Measurements from ENCODE around the gene TRIM14.
"Not testable (repeated sequence)": the region's sequence is repeated elsewhere in the genome, so short reads cannot be mapped to it uniquely, and the experiment has no call there.

Gene TRIM14

DNA sequence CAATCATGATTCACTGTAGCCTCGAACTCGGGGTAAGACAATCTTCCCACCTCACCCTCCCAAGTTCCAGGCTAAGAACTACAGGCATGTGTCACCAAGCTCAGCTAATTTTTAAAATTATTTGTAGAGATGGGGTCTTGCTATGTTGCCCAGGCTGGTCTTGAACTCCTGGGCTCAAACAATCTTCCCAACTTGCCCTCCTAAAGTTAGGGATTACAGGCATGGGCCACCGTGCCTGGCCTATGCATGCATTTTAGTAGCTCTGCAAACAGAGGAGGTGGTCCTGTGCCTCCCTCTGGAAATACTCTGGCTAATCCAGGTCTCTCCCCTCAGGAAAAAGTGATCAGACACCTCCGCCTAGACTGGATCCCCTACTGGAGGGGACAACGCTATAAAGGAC is 21.5 kb upstream of the TRIM14 start:
- DNase-seq: no peak

DNA sequence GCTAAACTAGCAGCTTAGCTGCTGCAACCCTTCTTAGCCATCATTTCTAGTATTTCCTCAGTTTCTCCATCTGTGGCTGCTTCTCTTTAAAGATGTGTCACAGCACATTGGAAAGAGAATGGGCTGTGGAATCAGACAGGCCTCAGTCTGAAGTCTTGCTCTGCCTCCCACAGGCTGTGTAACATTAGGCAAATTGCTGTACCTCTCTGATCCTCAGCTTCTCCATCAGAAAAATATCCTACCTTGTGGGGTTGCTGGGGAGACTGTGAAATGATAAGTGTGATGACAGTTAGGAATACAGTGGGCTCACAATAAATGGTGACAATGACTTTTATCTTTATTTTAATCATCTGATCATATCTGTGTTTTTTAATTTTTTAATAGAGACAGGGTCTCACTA is 17.5 kb upstream of the TRIM14 start:
- DNase-seq: no peak

DNA sequence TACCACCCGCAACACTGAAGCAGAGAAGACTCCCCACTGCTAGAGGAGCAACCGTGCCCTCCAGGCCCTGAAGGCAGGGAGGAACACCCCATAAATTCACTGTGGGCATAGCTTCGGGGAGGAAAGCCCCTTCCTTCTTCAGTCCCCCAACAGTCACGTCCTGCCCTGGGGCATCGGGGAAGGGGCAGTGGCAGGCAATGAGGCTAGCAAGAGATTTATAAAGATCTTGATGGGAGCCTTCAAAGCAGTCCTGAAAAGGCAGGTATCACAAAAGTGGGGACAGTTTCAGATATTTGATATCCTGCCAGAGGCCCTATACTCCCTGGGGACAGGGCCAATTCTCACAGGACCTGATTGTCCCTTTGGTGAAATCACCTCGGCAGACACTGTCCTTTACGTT is 16.9 kb upstream of the TRIM14 start:
- DNase-seq: no peak

DNA sequence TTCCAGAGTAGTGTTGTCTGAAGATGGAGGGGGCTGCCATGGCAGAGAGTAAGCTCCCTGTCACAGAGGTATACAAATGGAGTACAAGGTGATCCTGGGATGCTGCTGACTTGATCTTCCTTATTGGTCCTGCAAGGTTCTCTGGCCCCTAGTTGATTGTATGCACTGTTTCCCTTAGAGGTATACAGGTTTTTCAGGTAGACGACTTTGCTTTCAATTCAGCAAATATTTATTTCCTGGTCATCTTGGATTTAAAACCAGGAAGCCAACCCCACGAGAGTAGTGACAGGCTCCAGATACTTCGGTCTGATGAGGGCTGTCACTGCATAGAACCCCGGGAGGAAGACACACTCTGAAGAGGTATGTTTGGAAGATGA is 16.5 kb upstream of the TRIM14 start:
- DNase-seq: no peak

DNA sequence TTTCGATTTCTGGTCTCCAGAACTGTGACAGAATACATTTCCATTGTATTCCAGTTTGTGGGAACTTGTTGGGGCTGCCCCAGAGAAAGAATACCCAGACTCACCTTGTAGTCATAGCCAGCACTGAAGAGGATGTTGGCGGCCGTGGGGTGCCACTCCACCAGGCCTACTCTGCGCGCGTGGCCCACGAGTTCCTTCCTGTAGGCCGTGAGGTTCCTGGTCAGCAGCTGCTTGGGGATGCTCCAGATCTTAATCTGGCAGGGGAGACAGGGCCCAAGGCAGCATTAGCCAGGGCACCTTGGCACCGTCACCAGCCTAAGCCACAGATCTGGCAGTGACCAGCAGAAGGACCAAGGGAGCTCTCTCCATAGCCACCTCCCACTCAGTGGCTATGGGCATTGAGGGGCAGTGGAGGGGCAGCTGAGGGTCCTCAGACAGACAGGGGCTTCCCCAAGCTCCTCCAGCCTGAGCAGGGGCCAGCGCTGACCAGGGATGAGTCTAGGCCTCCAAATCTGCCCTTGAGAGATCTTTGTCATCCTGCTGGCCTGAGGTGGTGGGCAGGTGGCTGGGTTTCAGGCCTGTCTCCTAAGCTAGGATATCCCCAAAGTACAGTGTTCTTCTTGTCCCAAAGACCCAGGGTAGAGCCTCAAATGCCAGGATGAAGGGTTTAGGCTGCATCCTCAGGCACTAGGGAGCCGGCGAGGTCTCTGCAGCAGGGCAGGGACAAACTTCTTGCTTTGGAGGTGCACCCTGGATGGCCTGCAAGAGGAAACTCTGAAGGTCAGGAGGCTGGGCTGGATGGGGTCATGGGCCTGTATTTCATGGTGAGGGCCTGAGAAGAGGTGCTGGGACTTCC is 15.9 kb upstream of the TRIM14 start:
- DNase-seq: no peak

DNA sequence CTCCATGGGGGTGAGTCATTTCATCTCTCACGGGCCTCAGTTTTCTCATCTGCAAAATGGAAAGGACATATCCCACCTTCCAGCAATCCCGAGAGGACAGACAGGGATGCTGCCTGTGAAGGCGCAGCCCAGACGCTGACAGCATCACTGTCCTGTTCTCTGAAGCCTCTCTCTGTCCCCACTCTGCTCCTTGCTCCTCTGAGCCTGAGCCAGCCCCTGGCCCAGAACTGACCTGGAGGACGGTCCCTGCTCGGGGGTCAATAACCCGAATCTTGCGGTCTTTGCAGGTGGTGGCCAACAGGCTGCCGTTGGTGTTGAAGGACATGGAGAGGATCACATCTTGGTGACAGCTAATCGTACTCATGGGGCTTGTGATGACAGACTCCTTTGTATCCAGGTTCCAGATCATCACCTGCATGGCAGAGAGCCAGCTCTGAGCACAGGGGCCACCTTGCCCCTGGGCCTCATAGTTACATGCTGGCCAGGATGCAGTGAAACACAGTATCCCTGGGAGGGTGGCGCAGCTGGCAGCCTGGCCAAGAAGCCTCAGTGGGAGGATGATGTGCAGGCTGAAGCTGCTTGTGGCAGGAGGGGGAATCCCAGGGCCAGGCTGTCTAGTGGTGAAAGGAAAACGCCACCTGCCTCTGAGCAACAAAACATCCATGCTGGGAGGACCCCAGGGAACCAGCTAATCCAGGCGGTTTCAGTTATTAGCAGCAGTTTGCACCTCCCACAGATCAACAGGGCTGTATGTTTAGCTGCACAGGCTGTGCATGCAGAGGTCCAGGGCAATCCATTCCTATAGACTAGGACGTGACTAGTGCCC is 14.0 kb upstream of the TRIM14 start:
- no peak for DNase-seq

DNA sequence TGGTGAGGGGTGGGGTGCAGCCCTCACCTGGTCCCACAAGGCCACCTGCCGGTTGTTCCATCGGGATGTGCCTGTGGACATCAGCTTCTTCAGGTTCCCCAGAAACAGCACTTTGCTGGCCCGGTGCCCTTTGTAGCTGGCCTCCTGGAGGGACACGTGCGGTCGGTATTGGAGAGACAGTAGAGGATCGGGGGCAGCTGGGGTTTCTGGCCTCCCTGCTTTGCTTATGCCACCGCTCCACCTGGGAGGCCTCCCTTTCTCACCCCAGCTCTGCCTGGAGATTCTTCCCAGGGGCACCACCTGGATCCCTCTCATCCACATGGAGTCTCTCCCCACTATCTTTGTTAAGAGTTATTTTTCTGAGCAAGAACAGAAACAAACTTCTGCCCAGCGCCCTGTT is 13.1 kb upstream of the TRIM14 start:
- no peak for DNase-seq

DNA sequence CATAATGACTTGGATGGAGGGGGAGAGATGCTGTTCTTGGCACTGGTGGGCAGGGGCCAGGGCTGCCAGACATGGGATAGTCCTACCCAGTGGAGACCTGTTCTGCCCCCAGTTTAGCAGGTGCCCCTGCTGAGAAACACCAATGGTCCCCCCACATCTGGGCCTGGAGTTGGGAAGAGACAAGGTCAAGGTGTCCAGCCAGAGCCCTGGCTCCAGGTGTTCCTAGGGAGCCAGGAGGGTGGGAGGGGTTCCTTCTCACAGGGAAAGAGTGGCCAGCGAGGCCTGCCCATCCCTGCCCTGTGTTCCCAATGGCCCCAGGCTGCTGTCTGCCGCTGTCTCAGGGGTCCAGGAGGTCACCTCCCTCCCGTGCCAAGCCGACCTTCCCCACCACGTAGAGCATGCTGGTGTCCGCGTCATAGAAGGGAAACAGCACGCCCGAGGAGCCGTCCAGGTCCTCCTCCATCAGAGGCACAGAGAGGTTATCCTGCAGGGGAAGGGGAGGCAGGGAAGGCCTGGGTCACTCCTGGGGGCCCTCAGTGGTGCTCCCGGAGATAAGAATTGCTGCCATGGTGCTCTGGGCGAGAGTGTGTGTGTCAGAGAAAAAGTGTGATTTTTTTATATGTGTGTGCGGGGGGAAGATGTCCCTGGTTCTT is 11.7 kb upstream of the TRIM14 start:
- no peak for DNase-seq

DNA sequence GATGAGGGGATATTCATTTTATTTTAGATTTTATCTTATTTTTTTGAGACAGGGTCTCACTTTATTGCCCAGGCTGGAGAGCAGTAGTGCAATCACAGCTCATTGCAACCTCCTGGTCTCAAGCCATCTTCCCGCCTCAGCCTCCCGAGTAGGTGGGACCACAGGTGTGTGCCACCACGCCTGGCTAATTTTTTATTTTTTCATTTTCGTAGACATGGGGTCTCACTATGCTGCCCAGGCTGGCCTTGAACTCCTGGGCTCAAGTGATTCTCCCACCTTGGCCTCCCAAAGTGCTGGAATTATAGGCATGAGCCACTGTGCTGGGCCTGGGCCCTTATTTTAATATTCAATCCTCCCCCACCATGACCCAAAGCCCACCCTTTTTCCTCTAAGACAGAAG is 11.0 kb upstream of the TRIM14 start:
- not testable (repeated sequence) for DNase-seq

DNA sequence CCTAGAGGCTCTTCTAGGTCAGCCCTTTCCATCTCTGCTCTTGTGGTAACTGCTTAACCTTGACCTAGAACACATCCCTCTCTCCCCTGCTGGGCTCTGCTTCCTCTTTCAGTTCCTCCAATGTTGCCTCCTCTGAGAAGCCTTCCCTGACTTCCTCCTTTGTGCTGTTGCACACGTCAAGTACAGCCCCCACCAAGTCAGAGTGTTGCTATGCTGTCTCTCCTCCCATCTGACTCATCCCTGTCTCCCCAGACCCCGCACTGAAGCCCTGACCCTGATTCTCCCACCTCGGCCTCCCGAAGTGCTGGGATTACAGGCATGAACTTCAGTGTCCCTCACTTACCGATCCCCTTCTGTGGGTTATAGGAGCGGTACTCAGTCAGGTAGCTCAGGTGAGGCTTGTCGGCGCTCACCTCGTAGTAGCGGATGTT is 10.4 kb upstream of the TRIM14 start:
- no peak for DNase-seq

DNA sequence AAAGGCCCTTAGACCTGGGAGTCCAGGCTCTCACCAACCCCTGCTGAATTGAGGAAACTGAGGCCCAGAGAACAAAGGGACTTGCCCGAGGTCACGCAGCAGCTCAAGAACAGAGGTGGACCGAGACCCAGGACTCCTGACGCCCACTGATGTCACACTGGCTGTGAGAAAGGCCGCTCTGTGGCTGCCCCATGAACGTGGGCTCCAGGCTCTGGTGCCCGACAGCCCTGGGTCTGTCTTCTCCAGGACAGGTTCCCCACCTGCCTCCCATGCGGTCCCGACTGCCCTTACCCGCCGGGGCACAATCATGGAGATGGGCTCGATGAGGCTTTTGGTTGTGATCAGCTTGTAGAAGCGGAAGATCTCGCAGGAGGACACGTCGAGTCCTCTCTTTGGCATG is 9.3 kb upstream of the TRIM14 start:
- DNase-seq: no peak

DNA sequence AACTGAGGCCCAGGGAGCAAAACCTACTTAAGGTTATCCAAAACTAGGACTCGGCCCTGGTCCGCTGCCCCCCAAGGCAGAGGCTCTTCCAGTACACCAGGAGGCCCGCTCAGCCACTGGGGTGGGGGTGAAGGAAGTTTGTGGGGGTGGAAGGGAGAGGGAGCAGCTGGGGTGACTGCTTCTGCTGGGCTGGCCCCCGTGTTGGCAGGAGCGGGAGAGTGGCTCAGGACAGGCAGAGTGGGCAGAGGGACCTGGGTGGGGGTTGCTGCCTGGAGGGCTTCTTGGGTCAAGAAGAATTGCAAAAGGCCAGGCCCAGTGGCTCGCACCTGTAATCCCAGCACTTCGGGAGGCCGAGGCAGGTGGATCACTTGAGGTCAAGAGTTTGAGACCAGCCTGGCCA is 8.2 kb upstream of the TRIM14 start:
- no peak for DNase-seq

DNA sequence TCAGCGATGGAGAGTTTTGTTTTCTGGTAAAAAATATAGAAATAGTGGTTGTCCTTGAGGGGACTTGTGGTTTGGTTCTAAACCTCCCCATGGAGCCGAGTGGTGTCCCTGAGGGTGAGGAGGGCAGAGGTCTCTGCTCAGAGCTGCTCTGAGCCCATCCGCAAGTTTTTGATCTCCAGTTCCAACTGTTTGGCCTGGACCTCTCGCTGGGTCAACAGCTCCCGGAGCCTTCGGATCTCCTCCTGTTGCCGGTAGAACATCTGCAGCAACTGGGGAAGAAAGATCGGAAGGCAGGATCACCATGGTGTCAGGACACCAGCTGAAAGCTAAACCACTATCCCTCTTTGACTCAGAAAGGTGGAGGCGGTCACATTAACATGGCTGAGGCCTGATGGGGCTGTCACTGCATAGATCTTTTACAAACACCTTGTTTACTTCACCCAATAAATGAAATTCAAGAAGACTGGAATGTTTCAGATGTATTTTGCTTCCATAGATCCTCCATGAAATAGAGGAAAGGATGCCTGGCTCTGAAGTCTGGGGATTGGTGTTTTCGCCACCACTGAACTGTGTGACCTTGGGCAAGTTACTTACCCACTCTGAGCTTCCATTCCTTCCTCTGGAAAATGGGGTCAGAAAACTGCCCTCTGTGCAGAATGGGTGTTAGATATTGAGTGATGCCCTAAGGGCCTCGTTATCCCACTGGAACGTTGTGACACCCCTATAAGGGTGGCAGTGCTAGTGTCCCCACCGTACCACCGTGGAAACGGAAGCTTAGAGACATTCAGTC is 5.8 kb upstream of the TRIM14 start:
- DNase-seq: no peak

DNA sequence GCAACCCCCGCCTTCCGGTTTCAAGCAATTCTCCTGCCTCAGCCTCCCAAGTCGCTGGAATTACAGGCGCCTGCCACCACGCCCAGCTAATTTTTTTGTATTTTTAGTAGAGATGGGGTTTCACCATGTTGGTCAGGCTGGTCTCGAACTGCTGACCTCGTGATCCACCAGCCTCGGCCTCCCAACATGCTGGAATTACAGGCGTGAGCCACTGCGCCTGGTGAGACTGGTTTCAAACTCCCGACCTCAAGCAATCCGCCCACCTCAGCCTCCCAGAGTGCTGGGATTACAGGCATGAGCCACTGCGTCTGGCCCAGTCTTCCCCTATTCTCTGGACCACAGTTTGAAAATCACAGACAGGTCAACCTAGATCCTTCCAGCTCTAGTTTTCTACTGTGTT is 5.1 kb upstream of the TRIM14 start:
- not testable (repeated sequence) for DNase-seq

DNA sequence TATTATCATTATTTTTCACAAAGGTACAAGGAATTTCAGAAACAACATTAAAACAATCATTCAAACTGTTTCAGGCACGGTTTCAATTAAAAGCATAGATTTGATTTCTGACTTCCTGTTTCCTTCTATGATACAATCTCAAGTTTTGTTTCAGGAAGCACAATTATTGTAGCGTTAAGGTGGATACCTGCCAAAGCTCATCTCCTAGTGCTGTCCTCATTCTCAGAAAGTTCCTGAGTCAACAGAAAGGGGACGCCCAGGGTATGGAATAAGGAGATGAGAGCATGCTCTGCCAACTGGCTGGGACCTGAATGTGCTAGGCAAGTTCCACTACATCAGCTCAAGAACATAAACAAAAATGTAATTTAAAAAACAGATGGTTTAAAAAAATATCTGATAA is 2.0 kb upstream of the TRIM14 start:
- no peak for DNase-seq

DNA sequence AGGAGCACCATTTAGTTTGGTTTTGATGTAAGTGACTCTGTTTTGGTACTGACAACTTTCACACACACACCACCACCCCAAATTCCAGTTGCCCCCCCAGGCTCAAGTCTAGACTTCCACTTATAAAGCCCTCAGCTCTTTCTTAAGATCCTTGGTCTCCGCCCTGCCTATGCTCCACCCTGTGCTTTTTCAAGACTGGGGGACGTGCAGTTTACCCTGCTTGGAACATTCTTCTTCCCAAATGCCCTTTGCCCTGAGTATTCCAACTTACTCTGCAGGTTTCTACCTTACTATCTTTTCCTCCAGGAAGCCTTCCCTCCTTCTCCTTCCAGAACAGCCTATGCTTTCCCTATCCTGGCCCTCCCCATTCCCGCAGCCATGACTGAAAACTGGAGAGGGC is 1.5 kb upstream of the TRIM14 start:
- DNase-seq: no peak

DNA sequence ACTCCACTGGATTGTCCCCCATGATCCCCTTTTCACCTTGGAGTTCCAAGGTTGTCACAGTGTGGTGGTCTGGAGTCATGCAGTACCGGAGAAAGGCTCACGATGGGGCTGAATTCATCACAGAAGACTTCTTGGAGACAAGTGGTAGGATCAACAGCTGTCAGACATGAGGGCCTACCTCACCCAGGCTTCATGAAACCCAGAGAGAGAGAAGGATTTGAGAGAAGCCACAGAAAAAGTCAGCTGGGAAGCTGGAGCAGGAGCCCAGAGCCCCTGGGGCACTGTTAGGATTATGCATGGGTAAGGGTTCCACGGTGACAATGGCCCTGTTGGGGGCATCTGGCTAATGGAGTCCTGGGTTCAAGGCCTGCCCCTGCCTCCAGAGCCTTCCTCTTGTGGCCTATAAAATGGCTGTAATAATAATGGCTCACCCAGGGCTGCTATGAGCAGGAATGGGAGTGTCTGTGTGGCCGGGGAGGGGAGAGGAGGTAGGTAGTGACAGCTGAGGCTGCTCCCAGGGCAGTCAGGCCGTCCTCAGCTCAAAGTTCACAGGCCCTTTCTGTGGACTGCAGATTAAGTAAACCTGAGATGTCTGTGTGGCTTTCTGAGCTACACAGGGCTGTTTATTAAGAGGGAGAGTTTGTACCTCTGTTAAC is 910 bp downstream of the TRIM14 start:
- no peak for DNase-seq

DNA sequence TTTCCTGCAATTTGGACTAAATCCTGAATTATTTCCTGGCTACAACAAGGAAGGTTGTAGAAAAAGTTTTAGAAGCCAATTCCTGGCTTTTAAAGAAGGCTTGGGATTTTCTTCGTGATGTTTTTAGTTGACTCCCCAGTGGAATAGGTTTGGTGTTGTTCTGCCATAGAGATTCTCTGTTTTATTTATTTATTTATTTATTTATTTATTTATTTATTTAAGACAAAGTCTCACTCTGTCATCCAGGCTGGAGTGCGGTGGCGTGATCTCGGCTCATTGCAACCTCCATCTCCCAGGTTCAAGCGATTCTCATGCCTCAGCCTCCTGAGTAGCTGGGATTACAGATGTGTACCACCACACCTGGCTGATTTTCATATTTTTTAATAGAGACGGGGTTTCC is 1.9 kb downstream of the TRIM14 start:
- not testable (repeated sequence) for DNase-seq

DNA sequence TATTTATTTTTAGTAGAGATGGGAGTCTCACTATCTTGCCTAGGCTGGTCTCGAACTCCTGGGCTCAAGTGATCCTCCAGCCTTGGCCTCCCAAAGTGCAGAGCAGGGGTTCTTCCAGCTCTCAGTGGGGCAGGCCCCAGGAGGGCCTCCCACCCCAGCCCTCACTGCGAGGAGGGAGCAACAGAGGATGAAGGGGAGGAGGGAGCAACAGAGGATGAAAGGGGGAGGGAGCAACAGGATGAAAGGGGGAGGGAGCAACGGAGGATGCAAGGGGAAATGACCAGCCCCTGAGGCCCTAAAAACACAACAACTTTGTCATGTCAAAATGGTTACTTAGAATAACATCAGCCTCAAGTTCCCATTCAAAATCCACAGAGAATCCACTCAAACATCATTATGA is 10.0 kb downstream of the TRIM14 start:
- DNase-seq: no peak

DNA sequence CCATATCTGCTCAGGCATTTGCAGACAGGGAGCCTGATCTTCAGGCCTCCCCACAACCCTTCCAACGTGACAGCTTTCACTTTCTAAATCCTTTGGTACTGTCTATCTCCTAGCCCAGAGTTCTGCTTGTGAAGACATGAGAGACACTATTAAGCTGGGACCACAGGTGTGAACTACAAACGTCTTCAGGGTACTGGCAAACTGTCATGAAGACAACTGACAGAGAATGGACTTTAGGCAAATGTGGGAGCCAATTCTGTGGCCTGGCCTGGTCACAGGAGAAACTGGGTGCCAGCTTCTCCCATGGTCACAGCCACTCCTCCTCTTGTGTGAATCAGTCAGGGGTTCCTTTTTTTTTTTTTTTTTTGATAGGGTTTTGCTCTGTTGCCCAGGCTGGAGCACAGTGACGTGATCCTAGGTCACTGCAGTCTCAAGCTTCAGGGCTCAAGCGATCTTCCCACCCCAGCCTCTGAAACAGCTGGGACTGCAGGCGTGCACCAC is 10.4 kb downstream of the TRIM14 start:
- DNase-seq: no peak

DNA sequence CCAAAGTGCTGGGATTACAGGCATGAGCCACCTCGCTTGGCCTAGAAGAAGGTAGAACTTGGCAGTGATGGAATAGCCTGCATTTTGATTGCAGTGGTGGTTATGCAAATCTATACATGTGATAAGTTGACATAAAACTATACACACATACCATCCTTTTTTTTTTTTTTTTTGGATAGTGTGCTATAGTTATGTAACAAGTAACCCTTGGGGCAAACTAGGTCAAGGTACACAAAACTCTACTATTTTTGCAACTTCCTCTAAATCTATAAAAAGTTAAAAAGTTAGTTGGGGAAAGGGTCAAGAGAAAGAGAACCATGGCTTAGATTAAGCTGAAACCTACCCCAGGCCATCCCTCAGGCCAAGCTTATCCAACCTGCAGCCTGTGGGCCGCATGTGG is 11.1 kb downstream of the TRIM14 start:
- no peak for DNase-seq

DNA sequence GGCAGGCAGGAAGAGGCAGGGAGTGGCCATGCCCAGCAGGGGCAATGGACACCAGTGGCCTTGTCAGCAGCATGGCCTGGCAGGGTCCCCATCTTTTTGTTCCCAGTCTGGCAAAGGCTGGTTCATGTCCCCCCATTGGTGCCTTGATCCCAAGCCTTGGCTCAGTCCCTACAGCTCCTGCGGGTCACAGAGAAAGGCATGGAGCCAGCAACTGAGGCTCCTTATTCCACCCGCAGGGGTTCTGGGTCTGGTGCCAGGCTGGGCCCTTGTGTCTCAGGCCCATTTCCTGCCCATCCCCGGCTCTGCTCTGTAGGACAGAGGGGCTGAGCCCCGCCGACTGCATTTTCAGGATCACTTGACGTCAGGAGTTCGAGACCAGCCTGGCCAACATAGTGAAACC is 14.0 kb downstream of the TRIM14 start:
- no peak for DNase-seq

Data from midbrain (tissue), 1 donor.